Measurements from ENCODE around the gene ADGRB3.

Gene ADGRB3

GRCh38 chr6:68710496-68710895 lies 75.4 kb downstream of the ADGRB3 start:
- no peak for DNase-seq

- DNase-seq = no peak
These were observed 75.8 kb downstream of the ADGRB3 start for GRCh38 chr6:68710916-68711315.

GRCh38 chr6:68711386-68712000 lies 76.4 kb downstream of the ADGRB3 start:
- DNase-seq = no peak

GRCh38 chr6:68716620-68717019 lies 81.5 kb downstream of the ADGRB3 start:
- DNase-seq = no peak

GRCh38 chr6:68718385-68719073 lies 83.4 kb downstream of the ADGRB3 start:
- no peak for DNase-seq

GRCh38 chr6:68719761-68720160 lies 84.7 kb downstream of the ADGRB3 start:
- no peak for DNase-seq

- DNase-seq = no peak
These were observed 87.9 kb downstream of the ADGRB3 start for GRCh38 chr6:68722891-68723527.

- DNase-seq = no peak
These were observed 89.0 kb downstream of the ADGRB3 start for GRCh38 chr6:68724060-68724459.

- DNase-seq = no peak
These were observed 91.3 kb downstream of the ADGRB3 start for GRCh38 chr6:68726337-68726736.

GRCh38 chr6:68726992-68727391 lies 91.9 kb downstream of the ADGRB3 start:
- DNase-seq = no peak

- no peak for DNase-seq
These were observed 92.6 kb downstream of the ADGRB3 start for GRCh38 chr6:68727699-68728098.

GRCh38 chr6:68728159-68728979 lies 93.3 kb downstream of the ADGRB3 start:
- no peak for DNase-seq

- no peak for DNase-seq
These were observed 94.4 kb downstream of the ADGRB3 start for GRCh38 chr6:68729377-68729903.

GRCh38 chr6:68730291-68731054 lies 95.4 kb downstream of the ADGRB3 start:
- no peak for DNase-seq

- DNase-seq = no peak
These were observed 97.3 kb downstream of the ADGRB3 start for GRCh38 chr6:68732423-68732822.

- DNase-seq = no peak
These were observed 100.8 kb downstream of the ADGRB3 start for GRCh38 chr6:68735866-68736265.

- no peak for DNase-seq
These were observed 102.0 kb downstream of the ADGRB3 start for GRCh38 chr6:68737061-68737460.

- no peak for DNase-seq
These were observed 103.0 kb downstream of the ADGRB3 start for GRCh38 chr6:68738039-68738438.

GRCh38 chr6:68740828-68741500 lies 105.9 kb downstream of the ADGRB3 start:
- no peak for DNase-seq

GRCh38 chr6:68741501-68742386 lies 106.7 kb downstream of the ADGRB3 start:
- no peak for DNase-seq

GRCh38 chr6:68743099-68743498 lies 108.0 kb downstream of the ADGRB3 start:
- DNase-seq = no peak
